ENCODE measurements around the gene EGFL7.

The EGFL7 gene

DNA sequence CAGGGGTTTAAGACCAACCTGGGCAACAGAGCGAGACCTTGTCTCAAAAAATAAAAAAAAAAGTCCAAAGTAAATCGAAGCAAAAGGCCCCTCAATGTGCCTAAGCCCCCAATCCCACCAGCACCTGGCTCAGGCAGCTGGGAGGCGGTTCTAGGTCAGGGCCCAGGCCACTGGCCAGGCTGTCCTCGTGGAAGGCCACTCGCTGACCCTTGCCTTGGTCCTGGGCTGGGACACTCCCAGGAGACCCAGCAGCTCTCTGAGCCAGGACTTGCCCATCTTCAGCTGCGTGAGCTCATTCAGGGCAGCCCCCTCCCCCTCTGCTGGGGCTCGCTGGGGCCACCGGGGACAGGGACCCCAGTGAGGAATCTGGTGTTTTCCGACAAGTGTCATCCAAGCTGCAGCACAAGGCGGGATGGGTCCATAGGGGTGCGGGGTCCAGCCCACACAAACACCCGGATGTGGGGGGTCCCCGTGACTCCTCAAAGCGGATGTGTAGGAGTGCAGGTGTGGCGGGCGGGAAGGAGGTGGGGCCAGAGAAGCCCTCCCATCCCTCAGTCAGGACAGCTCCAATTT, 20.5 kb downstream of the EGFL7 start:
- no peak overlapping the region for H3K4me3 Mint-ChIP-seq
- H3K9me3 Mint-ChIP-seq: no peaks in the 10 kb centered on the region
- TF ChIP-seq, protein P1, sequence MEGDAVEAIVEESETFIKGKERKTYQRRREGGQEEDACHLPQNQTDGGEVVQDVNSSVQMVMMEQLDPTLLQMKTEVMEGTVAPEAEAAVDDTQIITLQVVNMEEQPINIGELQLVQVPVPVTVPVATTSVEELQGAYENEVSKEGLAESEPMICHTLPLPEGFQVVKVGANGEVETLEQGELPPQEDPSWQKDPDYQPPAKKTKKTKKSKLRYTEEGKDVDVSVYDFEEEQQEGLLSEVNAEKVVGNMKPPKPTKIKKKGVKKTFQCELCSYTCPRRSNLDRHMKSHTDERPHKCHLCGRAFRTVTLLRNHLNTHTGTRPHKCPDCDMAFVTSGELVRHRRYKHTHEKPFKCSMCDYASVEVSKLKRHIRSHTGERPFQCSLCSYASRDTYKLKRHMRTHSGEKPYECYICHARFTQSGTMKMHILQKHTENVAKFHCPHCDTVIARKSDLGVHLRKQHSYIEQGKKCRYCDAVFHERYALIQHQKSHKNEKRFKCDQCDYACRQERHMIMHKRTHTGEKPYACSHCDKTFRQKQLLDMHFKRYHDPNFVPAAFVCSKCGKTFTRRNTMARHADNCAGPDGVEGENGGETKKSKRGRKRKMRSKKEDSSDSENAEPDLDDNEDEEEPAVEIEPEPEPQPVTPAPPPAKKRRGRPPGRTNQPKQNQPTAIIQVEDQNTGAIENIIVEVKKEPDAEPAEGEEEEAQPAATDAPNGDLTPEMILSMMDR (IDR thresholded peaks at IDR 0.05; ENCODE audit: unreplicated experiment in 3 of 3): no peak
- no peaks in the 10 kb centered on the region for H3K36me3 Mint-ChIP-seq (ENCODE audit: low read depth)
- H3K4me1 Mint-ChIP-seq: no peaks in the 10 kb centered on the region
- H3K27ac Mint-ChIP-seq: no peak overlapping the region
- no peaks in the 10 kb centered on the region for H3K27me3 Mint-ChIP-seq (ENCODE audit: low read depth)

DNA sequence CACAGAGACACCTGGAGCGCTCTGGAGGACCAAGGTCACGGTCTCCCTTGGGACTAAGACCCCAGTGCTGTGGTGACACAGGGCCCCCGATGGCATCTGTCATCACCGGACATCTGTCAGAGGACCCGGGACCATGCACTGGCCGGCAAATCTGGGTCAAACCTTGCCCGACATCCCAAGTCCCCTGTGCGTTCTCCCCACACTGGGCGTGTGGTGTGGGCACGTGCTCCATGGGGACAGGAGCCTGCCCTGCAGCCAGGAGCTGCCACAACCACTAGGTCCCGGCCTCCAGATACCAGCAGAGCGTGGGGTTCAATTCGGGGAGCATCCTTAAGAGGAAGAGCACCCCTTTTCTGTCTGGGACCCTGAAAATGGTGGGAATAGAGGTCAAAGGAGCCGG, 21.0 kb downstream of the EGFL7 start:
- TF ChIP-seq, protein P1 (IDR thresholded peaks at IDR 0.05; ENCODE audit: unreplicated experiment in 3 of 3): no peak
- H3K9me3 Mint-ChIP-seq: no peaks in the 10 kb centered on the region
- peak overlapping the region in 2 of 3 experiments; percentile 38 to 41 for H3K4me3 Mint-ChIP-seq
- no peaks in the 10 kb centered on the region for H3K27me3 Mint-ChIP-seq (ENCODE audit: low read depth)
- H3K36me3 Mint-ChIP-seq (ENCODE audit: low read depth): no peaks in the 10 kb centered on the region
- no peaks in the 10 kb centered on the region for H3K4me1 Mint-ChIP-seq
- no peak overlapping the region for H3K27ac Mint-ChIP-seq

DNA sequence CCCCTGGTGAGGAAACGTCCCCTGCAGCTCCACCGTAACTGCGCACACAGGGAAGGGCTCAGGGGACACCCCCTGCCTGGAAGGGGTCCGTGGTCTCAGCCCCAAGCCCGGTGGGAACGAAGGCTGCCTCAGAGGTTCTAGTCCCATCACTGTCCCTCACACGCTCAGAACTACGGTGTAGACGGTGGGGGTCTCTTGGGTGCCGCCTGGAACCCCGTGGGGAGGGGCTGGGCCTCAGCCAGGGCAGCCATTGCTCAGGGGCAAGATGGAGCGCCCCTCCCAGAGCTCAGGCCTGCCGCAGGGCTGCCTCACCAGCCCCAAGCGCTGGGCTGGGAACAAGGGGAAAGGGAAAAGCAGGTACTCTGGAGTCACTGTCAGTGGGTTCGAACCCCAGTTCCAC, 21.6 kb downstream of the EGFL7 start:
- H3K36me3 Mint-ChIP-seq (ENCODE audit: low read depth): no peaks in the 10 kb centered on the region
- no peaks in the 10 kb centered on the region for H3K4me1 Mint-ChIP-seq
- TF ChIP-seq, protein P1 (IDR thresholded peaks at IDR 0.05; ENCODE audit: unreplicated experiment in 3 of 3): no peak
- H3K27me3 Mint-ChIP-seq (ENCODE audit: low read depth): no peaks in the 10 kb centered on the region
- peak overlapping the region in 1 of 3 experiments; percentile 38 for H3K4me3 Mint-ChIP-seq
- no peaks in the 10 kb centered on the region for H3K9me3 Mint-ChIP-seq
- H3K27ac Mint-ChIP-seq: no peak overlapping the region

DNA sequence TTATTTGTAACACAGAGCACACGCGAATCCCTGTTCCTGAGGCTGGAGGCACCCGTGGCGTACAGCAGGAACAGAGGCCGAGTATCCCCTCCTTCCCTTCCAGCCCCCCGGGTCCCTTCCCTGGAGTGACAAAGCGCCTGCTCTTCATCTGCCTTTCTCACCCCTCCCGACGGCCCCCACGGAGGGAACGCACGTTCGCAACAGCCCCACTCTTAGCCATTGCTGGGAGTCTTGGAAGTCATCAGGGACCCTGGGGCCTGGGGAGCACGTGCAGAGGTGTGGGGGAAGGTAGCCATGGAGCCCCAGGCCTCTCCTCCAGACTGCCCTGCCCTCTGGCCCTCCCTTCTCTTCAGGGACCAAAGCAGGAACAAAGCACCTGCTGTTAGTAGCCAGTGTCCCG, 22.1 kb downstream of the EGFL7 start:
- peak overlapping the region in 1 of 3 experiments; percentile 25 for H3K4me3 Mint-ChIP-seq
- H3K27ac Mint-ChIP-seq: no peak overlapping the region
- TF ChIP-seq, protein P1 (IDR thresholded peaks at IDR 0.05; ENCODE audit: unreplicated experiment in 3 of 3): no peak
- no peaks in the 10 kb centered on the region for H3K9me3 Mint-ChIP-seq
- H3K4me1 Mint-ChIP-seq: no peaks in the 10 kb centered on the region
- H3K36me3 Mint-ChIP-seq (ENCODE audit: low read depth): no peaks in the 10 kb centered on the region
- no peaks in the 10 kb centered on the region for H3K27me3 Mint-ChIP-seq (ENCODE audit: low read depth)

DNA sequence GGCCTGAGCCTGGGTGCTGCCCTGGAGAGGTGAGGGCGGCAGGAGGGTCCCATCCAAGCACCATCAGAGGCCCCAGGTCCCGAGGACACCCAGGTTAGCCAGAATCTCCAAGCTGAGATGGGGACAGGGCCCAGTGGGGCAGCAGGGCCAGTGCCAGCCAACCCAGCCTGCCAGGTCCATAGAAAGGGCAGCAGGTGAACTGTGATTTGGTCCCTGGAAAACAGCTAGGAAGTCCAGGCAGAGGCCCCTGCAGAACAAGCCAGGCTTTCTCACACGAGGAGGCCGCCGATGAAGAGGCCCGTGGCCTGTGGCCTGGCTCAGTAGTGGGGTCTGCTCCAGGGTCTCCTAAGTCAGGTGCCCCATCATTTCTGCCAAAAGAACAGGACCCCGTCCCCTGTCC, 22.5 kb downstream of the EGFL7 start:
- no peaks in the 10 kb centered on the region for H3K9me3 Mint-ChIP-seq
- TF ChIP-seq, protein P1 (IDR thresholded peaks at IDR 0.05; ENCODE audit: unreplicated experiment in 3 of 3): no peak

DNA sequence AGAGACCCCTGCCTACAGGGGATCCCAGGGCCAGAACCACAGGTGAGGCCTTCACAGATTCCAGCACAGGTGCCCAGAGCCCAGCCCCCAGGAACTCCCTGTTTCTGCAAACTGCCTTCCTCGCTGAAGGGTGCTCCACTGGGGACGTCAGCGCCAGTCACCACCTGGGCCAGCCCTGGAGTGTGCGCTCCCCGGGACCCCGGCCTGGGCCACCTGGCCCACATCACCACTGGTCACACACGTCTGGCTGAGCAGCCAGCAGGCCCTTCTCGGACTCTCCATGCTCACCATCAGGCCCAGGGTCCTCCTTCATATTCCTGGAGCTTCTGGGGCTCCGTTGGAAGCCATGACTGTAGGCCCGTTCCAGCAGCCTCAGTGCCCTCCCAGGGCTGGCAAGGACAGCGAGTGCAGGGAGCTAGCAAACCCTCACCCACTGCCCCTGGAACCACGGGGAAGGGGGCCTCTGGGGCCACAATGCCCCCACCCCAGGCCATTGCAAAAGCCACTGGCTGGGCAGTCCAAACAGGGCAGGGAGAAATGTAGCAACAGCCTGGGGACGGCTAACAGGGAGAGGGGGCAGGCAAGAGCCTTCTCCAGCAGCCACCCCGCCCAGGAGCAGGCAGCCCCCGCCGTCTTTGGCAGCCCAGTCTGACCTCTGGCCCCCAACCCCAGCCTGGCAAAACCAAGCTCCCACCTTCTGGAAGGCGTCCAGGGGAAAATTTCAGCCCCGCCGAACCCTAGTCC, 23.2 kb downstream of the EGFL7 start:
- TF ChIP-seq, protein P1 (IDR thresholded peaks at IDR 0.05; ENCODE audit: unreplicated experiment in 3 of 3): no peak
- Mint-ChIP-seq H3K9me3 (no peaks in the 10 kb centered on the region), H3K27ac (peak overlapping the region in 1 of 3 experiments; percentile 68), H3K4me3 (peak overlapping the region; percentile 89 to 90 (median 90)), H3K36me3 (ENCODE audit: low read depth) (no peaks in the 10 kb centered on the region), H3K27me3 (ENCODE audit: low read depth) (no peaks in the 10 kb centered on the region), H3K4me1 (no peaks in the 10 kb centered on the region)

More for the DNA sequence above, 22.5 kb downstream of the EGFL7 start:
- no peaks in the 10 kb centered on the region for H3K4me1 Mint-ChIP-seq
- no peaks in the 10 kb centered on the region for H3K36me3 Mint-ChIP-seq (ENCODE audit: low read depth)
- no peak overlapping the region for H3K27ac Mint-ChIP-seq
- H3K4me3 Mint-ChIP-seq: no peak overlapping the region
- H3K27me3 Mint-ChIP-seq (ENCODE audit: low read depth): no peaks in the 10 kb centered on the region

All from nephron (organoid).